ENCODE data around the gene FYN. TPM values are rescaled to one million over a fixed set of nuclear protein-coding genes. Genes with fewer than 3 reads are reported as not detected.

The FYN gene
- total and polyA plus RNA-seq, 2 of the 13 experiments (the other 11 are each of a cell fraction or from before 2014, with no cell fraction given): 15.5 to 24.6 TPM

GRCh38 chr6:111862741-111863140, 10.5 kb downstream of the FYN start:
- Histone ChIP-seq H4K20me1 (ENCODE audit: insufficient read depth, low read length) (no peaks in the 10 kb centered on the region), H2AFZ (ENCODE audit: low read length) (no peak overlapping the region), H3K9me3 (ENCODE audit: low read length) (no peaks in the 10 kb centered on the region), H3K9ac (ENCODE audit: insufficient read depth, low read depth, low read length) (no peak overlapping the region), H3K27me3 (ENCODE audit: control insufficient read depth in 1 of 2, insufficient read depth in 2 of 2, low read length in 2 of 2) (no peaks in the 10 kb centered on the region), H3K27ac (ENCODE audit: extremely low read length, insufficient read depth, low read length) (no peak overlapping the region), H3K4me3 (replicated peaks in 1 of 3; ENCODE audit: insufficient read depth in 1 of 3, low read depth in 2 of 3, low read length in 3 of 3) (no peak overlapping the region), H3K4me1 (ENCODE audit: insufficient read depth, low read length) (no peaks in the 10 kb centered on the region), H3K36me3 (replicated peaks in 1 of 2; ENCODE audit: control insufficient read depth in 1 of 2, insufficient read depth in 2 of 2, low read length in 2 of 2) (no peaks in the 10 kb centered on the region), H3K79me2 (ENCODE audit: insufficient read depth, low read length) (no peaks in the 10 kb centered on the region), H3K4me2 (ENCODE audit: low read depth, low read length) (no peak overlapping the region)
- no peak for TF ChIP-seq ZNF367 (CRISPR knock-in tag; IDR thresholded peaks at IDR 0.05; ENCODE audit: borderline replicate concordance)
- no peak for TF ChIP-seq GZF1 (CRISPR knock-in tag; IDR thresholded peaks at IDR 0.05)
- no peak for TF ChIP-seq ZNF430 (CRISPR knock-in tag; IDR thresholded peaks at IDR 0.05)
- TF ChIP-seq HNF4A (CRISPR knock-in tag; IDR thresholded peaks at IDR 0.05): no peak
- no peak for TF ChIP-seq KLF13 (CRISPR knock-in tag; IDR thresholded peaks at IDR 0.05)
- TF ChIP-seq ZC3H13 (CRISPR knock-in tag; IDR thresholded peaks at IDR 0.05): no peak
- no peak for TF ChIP-seq ZKSCAN8 (CRISPR knock-in tag; IDR thresholded peaks at IDR 0.05; ENCODE audit: borderline replicate concordance)
- TF ChIP-seq, protein P1, sequence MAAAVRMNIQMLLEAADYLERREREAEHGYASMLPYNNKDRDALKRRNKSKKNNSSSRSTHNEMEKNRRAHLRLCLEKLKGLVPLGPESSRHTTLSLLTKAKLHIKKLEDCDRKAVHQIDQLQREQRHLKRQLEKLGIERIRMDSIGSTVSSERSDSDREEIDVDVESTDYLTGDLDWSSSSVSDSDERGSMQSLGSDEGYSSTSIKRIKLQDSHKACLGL (CRISPR knock-in tag; IDR thresholded peaks at IDR 0.05): no peak
- ChIA-PET POLR2A (no interaction called here), CTCF (ENCODE audit: low intra/inter-chr PET ratio, low total read pairs) (no interaction called here)
- intact Hi-C loops (cut with micrococcal nuclease; ENCODE audit: unreplicated experiment) (no loop called here), in situ Hi-C loops (cut with HindIII; ENCODE audit: extremely low pct_ligation_motif_present, low pct_unique_long_range_greater_than_20kb) (no loop called here)
- no TSS peak for BruUV-seq (replicated peaks)
- no peak for ATAC-seq
- 84% methylated on average over 6 of the region's 6 CpGs for WGBS (ENCODE audit: low lambda C conversion rate)
- no peak for FAIRE-seq
- no peak for DNase-seq (ENCODE audit: low spot score)

DNA sequence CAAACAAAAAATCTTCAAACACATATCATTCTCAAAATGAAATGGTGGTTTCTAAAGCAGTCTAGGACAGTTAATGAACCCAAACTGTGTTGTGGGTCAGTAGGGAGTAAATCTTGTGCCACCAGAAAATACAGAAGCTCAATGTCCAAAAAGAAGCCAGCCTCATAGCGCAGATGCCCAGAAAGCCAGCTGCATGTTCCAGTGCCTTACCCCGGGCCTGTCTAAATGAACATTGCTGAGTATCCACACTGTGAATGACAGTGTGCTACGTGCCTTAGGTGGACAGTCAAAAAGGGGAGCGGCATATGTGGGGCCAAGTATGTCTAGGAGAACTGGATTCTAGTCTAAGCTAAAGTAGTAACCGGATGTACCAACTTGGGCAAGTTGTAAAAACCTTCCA, 10.9 kb downstream of the FYN start:
- FAIRE-seq (no peak), ATAC-seq (no peak), DNase-seq (ENCODE audit: low spot score) (no peak)
- Histone ChIP-seq H3K79me2 (ENCODE audit: insufficient read depth, low read length) (no peaks in the 10 kb centered on the region), H3K9ac (ENCODE audit: insufficient read depth, low read depth, low read length) (no peak overlapping the region), H3K4me3 (replicated peaks in 1 of 3; ENCODE audit: insufficient read depth in 1 of 3, low read depth in 2 of 3, low read length in 3 of 3) (no peak overlapping the region), H4K20me1 (ENCODE audit: insufficient read depth, low read length) (no peaks in the 10 kb centered on the region), H3K27me3 (ENCODE audit: control insufficient read depth in 1 of 2, insufficient read depth in 2 of 2, low read length in 2 of 2) (no peaks in the 10 kb centered on the region), H3K4me1 (ENCODE audit: insufficient read depth, low read length) (no peaks in the 10 kb centered on the region), H3K27ac (ENCODE audit: extremely low read length, insufficient read depth, low read length) (no peak overlapping the region), H3K36me3 (replicated peaks in 1 of 2; ENCODE audit: control insufficient read depth in 1 of 2, insufficient read depth in 2 of 2, low read length in 2 of 2) (no peaks in the 10 kb centered on the region), H2AFZ (ENCODE audit: low read length) (no peak overlapping the region), H3K4me2 (ENCODE audit: low read depth, low read length) (no peak overlapping the region), H3K9me3 (ENCODE audit: low read length) (no peaks in the 10 kb centered on the region)
- TF ChIP-seq RCOR2 (CRISPR knock-in tag; IDR thresholded peaks at IDR 0.05) (no peak), ZNF644 (CRISPR knock-in tag; IDR thresholded peaks at IDR 0.05; ENCODE audit: low read depth) (no peak), SPEN (CRISPR knock-in tag; IDR thresholded peaks at IDR 0.05; ENCODE audit: low read depth) (no peak), ZNF564 (CRISPR knock-in tag; IDR thresholded peaks at IDR 0.05) (no peak), NR2F1 (CRISPR knock-in tag; IDR thresholded peaks at IDR 0.05) (no peak), SSRP1 (CRISPR knock-in tag; IDR thresholded peaks at IDR 0.05) (no peak), ZNF34 (CRISPR knock-in tag; IDR thresholded peaks at IDR 0.05; ENCODE audit: borderline replicate concordance) (no peak), SALL1 (CRISPR knock-in tag; IDR thresholded peaks at IDR 0.05) (no peak), CAMTA2 (CRISPR knock-in tag; IDR thresholded peaks at IDR 0.05; ENCODE audit: borderline replicate concordance) (no peak), RXRA (CRISPR knock-in tag; IDR thresholded peaks at IDR 0.05) (no peak), SETDB1 (CRISPR knock-in tag; IDR thresholded peaks at IDR 0.05; ENCODE audit: borderline replicate concordance) (no peak)
- CTCF ChIA-PET (ENCODE audit: low intra/inter-chr PET ratio, low total read pairs): no interaction called here
- WGBS (ENCODE audit: low lambda C conversion rate): 81% methylated on average over 5 of the region's 5 CpGs
- in situ Hi-C loops (cut with HindIII; ENCODE audit: extremely low pct_ligation_motif_present, low pct_unique_long_range_greater_than_20kb) (no loop called here), intact Hi-C loops (cut with micrococcal nuclease; ENCODE audit: unreplicated experiment) (no loop called here)
- no TSS peak for BruUV-seq (replicated peaks)
- POLR2A ChIA-PET: no interaction called here

Measured in HepG2 (cell line).